ENCODE data around the gene RASAL1. TPM values are rescaled to one million over a fixed set of nuclear protein-coding genes. Genes with fewer than 3 reads are reported as not detected.

RASAL1 gene
- polyA plus RNA-seq, 1 donor = 6.3 TPM

DNA sequence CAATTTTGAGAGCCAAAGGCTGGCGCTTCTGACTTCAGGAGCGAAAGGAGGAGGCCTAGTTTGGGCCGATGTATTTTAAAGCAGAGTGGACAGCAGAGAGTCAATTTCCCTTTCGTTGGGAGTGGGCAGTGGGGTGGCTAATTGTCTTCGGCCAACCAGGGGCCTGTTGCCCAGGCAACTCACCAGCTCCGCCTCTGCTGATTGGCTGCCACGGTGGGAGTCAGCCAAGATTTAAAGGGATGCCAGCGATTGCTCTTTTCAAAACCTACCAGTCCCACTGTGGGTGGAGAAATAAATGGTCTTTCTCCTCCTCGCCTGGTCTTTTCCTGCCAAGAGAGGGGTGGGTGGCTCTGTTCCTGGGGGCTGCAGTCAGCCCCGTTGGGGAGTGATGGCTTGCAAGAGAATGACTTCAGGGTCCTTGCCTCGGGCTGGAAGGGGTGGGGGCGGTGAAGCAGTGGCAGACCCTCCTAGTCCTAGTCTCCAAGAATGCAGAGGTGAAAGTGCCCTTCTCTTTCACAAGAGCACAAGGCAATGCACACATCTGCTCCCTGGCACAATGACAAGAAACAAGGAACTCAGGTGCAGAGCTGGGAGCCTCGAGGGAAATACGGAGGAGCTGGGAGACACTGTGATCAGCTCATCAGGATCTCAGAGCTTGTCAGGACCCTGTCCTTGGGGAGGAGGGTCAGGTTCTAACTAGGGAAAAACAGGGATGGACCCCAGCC lies 37.7 kb downstream of the RASAL1 start:
- peak; percentile 55 for DNase-seq

DNA sequence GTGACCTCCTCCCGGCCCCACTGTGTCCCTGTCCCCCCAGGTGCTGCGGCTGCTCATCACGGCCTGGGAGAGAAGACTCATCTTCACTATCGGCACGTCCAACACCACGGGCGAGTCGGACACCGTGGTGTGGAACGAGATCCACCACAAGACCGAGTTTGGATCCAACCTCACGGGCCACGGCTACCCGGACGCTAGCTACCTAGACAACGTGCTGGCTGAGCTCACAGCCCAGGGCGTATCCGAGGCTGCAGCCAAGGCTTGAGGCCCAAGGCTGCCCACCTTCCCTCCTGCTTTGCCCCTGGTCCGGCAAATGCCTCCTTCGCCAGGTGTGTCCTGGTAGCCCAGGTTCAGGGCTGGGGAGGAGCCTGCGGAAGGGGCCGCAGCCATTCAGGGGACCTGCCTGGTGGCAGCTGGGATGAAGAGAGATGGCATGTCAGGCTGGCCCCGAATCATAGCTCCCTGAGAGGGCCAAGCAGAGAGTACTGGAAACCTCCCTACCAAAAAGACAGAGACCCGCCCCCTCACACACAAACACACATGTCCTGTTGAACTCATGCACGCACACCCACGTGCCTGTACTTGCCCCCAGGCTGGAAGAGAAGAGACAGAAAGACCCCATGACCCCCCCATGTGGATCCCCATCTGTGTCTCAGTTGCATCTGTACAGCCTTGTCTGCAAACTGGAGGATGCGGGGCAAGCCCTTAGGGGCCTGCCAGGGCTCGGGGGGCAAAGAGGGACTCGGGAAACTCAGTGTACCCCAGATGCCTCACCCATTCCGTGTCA lies 38.7 kb downstream of the RASAL1 start:
- DNase-seq = no peak

DNA sequence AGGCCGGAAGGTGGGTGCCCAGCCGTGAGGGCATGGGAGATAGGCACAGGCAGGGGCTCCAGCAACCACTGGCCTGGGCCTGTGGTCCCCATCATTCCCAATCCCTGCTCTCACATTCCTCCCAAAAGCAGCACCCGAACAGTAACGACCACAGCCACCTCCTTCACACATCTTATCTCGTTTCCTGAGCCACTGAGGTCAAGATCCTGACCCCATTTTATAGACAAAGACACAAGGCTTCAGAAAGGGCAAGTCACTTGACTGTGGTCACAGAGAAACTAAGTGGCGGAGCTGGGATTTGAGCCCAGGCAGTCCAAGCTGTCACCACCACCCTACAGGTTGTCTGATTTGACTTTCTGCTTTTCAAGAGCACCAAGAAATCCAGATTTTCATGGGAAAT lies 40.2 kb downstream of the RASAL1 start:
- DNase-seq = no peak

DNA sequence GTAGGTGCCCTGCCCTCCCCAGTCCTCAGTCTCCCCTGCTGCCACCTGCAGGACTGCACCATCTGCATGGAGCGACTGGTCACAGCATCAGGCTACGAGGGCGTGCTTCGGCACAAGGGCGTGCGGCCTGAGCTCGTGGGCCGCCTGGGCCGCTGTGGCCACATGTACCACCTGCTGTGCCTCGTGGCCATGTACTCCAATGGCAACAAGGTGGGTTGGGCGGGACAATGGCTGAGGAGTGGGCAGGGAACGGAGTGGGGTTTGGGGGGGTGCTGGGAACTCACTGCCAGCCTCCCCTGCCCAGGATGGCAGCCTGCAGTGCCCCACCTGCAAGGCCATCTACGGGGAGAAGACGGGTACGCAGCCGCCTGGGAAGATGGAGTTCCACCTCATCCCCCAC lies 40.8 kb downstream of the RASAL1 start:
- DNase-seq = no peak

DNA sequence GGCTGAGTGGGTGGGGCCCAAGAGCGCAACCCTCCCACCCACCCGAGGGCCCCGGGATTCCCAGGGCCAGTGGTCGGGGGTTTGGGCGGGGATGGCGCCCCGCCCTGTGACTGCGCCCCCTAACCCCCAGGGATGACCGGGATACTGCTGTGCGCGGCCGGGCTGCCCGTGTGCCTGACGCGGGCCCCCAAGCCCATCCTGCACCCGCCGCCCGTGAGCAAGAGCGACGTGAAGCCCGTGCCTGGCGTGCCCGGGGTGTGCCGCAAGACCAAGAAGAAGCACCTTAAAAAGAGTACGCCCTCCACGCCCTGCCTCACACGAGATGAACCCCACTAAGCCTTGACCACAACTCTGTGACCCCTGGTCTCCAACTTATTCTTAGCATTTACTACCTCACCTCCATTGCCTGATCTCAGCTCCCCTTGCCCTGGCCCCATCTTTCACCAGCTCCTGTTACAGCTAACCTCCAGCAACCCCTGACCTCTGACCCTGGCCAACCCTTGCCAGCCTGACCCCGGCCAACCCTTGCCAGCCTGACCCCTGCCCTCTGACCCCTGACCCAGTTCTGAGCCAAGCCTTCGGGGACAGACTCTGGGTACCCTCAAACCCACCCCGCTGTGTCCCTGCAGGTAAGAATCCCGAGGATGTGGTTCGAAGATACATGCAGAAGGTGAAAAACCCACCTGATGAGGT lies 42.0 kb downstream of the RASAL1 start:
- no peak for DNase-seq

DNA sequence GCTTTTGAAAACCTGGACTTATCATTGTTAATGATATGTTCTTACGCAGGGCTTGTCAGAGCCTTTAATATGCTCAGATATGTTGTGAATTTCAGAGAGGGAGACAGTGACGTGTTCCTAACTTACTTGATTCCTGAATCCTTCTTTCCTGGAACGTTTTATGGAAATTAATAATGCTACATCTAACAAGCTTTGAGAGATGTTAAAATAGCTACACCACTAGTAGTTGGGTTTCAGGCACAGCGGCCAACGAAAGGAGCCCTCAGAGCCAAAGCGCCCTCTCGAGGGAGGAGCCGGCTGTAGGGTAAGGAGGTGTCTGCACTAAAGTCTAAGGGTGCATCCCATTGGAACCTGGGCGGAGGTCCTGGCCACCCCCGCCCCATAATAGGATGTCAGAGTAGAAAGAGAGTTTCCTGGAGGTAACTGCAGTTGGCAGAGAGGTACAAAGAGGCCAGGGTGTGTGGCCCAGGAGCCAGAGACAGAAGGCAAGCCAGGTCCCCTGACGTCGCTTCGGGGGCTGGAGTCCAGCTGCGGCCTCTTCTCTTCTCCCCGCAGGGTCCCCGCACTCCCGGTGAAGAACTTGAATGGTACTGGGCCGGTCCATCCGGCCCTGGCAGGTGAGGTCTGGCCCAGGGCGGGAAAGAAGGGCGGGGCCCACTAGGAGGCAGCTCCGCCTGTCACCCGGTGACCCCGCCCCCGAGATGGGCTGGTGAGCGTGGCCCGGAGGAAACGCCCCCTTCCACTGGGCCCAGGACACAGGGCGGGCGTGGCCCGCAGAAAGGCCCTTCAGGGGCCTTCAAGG lies 42.8 kb downstream of the RASAL1 start:
- DNase-seq = no peak

- DNase-seq = no peak
These were observed 44.1 kb downstream of the RASAL1 start for GRCh38 chr12:113091506-113091905.

DNA sequence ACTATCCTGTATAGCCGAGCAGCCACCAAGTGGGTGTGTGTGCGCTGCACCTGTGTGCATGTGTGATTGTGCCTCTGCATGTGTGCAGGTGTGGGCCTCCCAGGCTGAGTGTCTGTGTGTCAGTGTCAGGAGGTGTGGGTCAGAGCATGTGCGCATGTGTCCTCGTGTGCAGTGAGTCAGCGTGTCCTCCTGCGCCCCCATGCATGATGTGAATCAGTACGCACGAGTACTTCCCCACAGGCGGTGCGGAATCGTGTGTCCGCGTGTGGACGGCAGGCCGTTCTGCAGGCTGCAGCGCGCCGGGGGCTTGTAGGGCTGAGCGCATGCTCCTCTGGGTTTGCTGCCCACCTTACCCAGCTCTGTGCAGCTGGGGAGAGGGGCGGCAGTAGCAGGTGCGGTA lies 44.8 kb downstream of the RASAL1 start:
- no peak for DNase-seq

DNA sequence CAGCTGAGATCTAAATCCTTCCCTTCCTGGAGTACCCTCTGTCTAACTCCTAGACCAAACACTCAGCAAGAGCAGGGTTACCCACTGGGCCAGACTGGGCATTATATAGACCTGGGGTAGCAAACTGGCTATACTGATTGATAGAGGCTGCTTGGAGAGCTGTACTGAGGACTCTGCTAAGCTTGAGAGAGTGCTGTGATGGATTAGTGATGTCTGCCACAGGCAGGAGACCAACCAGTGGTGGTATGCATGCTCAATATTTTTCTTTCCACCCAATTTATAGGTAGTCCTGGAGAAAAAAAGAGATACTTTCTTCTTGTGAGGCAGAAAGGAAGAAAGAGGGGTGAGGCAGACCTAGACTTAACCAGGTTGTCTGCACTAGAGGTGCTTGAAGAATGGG lies 45.7 kb downstream of the RASAL1 start:
- DNase-seq = no peak

GRCh38 chr12:113088971-113089756 lies 46.4 kb downstream of the RASAL1 start:
- DNase-seq = no peak

DNA sequence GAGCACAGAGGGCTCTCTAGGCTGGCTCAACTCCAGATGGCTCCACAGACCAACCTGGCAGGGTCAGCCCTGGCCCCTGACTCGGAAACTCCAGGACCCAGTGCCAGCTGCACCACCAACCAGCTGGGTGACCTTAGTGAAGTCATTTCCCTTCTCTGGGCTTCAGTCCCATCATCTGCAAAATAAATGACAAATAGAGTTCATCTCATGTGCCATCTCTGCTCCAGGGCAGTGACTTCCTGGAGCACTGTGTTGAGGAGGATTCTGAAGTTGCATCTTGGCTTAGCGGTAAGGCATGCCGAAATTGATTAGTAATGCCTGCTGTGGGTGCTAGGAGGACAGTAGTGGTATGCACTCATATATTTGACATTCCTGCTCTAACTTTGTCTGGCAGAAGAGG lies 47.5 kb downstream of the RASAL1 start:
- DNase-seq = no peak

GRCh38 chr12:113087193-113087592 lies 48.4 kb downstream of the RASAL1 start:
- DNase-seq = no peak

DNA sequence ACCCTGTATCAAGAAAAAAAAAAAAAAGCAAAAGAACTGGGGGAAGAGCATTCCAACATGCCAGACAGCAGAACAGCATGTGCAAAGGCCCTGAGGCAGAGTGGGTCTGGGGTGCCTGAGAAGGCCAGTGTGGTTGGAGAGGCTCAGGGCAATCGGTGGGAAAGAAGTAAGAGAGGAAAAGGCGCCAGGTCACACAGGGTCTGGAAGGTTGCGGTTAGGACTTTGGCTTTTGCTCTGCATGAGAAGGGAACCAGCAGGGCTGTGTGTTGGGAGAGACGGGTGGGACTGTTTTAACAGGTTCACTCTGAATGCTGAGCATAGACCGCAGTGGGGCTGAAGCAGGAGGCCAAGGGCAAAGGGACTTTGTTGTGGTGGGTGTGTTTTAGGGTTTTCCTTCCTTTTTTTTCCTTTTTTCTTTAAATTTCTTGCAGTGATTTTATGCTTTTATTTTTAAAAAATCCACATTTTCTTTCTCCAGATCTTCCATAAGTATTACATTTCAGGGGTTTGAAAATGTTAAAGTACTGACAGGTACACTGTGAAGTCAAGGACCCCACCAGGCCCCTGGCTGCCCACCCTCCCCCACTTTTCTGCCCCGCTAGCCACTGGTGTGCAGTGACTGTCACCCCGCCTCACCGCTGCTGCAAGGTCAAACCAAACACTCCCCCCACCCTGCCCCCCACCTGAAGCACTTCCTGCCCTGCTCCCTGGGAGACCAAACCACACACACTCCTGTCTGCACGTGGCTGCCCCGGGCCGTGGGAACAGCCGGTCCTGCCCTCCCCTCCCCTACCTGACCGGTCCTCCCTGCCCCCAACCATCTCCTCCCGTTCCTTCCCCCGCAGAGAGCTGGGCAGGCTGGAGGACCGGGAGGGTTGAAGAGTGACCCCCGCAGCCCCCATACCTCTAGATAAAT lies 49.1 kb downstream of the RASAL1 start:
- DNase-seq = no peak

GRCh38 chr12:113083863-113084435 lies 51.6 kb downstream of the RASAL1 start:
- no peak for DNase-seq

- DNase-seq = no peak
These were observed 52.9 kb downstream of the RASAL1 start for GRCh38 chr12:113082486-113083148.

DNA sequence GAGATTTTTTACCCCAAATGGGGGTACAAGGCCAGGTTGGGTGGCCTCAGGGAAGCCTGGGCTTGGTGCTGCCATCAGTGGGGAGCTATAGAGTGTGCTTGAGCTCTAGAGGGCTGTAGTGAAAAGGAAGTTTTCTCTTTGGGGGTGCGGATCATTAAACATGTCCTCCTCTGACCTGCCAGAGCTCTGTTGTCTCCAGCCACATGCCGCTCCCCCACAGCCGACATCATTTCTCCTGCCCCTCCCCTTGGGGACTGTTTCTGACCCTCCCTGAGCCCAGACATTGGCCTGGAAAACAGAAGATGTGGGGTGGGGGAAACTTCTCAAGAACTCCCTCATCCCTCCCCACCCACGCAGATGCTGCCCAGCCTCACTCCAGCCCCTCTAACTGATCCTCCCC lies 53.7 kb downstream of the RASAL1 start:
- peak; percentile 42 for DNase-seq

DNA sequence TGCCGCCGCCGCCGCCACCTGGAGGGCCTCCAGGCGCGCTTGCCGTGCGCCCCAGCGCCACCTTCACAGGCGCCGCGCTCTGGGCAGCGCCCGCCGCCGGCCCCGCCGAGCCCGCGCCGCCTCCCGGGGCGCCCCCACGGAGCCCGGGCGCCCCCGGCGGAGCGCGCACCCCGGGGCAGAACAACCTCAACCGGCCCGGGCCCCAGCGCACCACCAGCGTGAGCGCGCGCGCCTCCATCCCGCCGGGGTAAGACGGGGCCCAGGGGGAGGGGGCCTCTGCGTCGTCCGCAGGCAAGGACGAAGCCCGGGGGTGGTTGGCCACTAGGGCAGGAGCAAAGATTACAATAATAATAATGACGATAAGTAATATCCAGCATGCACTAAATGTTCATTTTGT lies 57.7 kb downstream of the RASAL1 start:
- DNase-seq = no peak

- DNase-seq = no peak
These were observed 58.3 kb downstream of the RASAL1 start for GRCh38 chr12:113077057-113077858.

Data from left kidney (tissue), 2 donors.